Esophagus squamous epithelium (tissue), 4 donors: ENCODE results near the gene PRPSAP2.
"Not testable (repeated sequence)": the region's sequence is repeated elsewhere in the genome, so short reads cannot be mapped to it uniquely, and the experiment has no call there.

Source experiments
- CTCF ChIP-seq, 6 experiments: fragments of 450-650 bp in 4 of 6; fragments of 200-600 bp in 2 of 6; sonication (generic) in 2 of 6; IDR thresholded peaks; one replicate each; pipeline ENCODE4 v1.5.1; 2016 to 2019; ENCODE audit warnings: antibody characterized with exemption in 6 of 6, mild to moderate bottlenecking in 4 of 6, moderate library complexity in 4 of 6
- POLR2A ChIP-seq, 4 donors: fragments of 450-650 bp; IDR thresholded peaks; one replicate each; pipeline ENCODE4 v1.6.1; 2017; ENCODE audit warnings: antibody characterized with exemption in 4 of 4, mild to moderate bottlenecking in 4 of 4, moderate library complexity in 3 of 4

GRCh38 chr17:18821430-18821829 lies 36.5 kb upstream of the PRPSAP2 start:
- TF ChIP-seq CTCF, POLR2A (IDR thresholded peaks at IDR 0.05): not testable (repeated sequence)
